ENCODE data around the gene RFX1. TPM values are rescaled to one million over a fixed set of nuclear protein-coding genes. Genes with fewer than 3 reads are reported as not detected.
"Not testable (repeated sequence)": the region's sequence is repeated elsewhere in the genome, so short reads cannot be mapped to it uniquely, and the experiment has no call there.

RFX1 gene
- total RNA-seq, 1 donor from 2014 or later: 1.7 TPM

GRCh38 chr19:13978351-13979243 is 27.5 kb downstream of the RFX1 start:
- DNase-seq: no peak

GRCh38 chr19:13977803-13978202 is 28.3 kb downstream of the RFX1 start:
- DNase-seq: no peak

- no peak for DNase-seq
Observed at GRCh38 chr19:13976446-13976845, 29.7 kb downstream of the RFX1 start.

- no peak for DNase-seq
Observed at GRCh38 chr19:13975870-13976269, 30.2 kb downstream of the RFX1 start.

GRCh38 chr19:13974073-13974472 is 32.0 kb downstream of the RFX1 start:
- DNase-seq: no peak

- DNase-seq: not testable (repeated sequence)
Observed at GRCh38 chr19:13973479-13973878, 32.6 kb downstream of the RFX1 start.

- DNase-seq: no peak
Observed at GRCh38 chr19:13972368-13973155, 33.6 kb downstream of the RFX1 start.

- not testable (repeated sequence) for DNase-seq
Observed at GRCh38 chr19:13971868-13972267, 34.3 kb downstream of the RFX1 start.

- DNase-seq: no peak
Observed at GRCh38 chr19:13969897-13970296, 36.2 kb downstream of the RFX1 start.

GRCh38 chr19:13968999-13969398 is 37.1 kb downstream of the RFX1 start:
- DNase-seq: no peak

- no peak for DNase-seq
Observed at GRCh38 chr19:13968383-13968935, 37.7 kb downstream of the RFX1 start.

- not testable (repeated sequence) for DNase-seq
Observed at GRCh38 chr19:13967206-13967605, 38.9 kb downstream of the RFX1 start.

GRCh38 chr19:13966684-13967128 is 39.4 kb downstream of the RFX1 start:
- DNase-seq: no peak

- DNase-seq: no peak
Observed at GRCh38 chr19:13965926-13966683, 40.0 kb downstream of the RFX1 start.

- no peak for DNase-seq
Observed at GRCh38 chr19:13965377-13965896, 40.7 kb downstream of the RFX1 start.

GRCh38 chr19:13964776-13965175 is 41.3 kb downstream of the RFX1 start:
- no peak for DNase-seq

GRCh38 chr19:13963603-13964105 is 42.5 kb downstream of the RFX1 start:
- no peak for DNase-seq

- no peak for DNase-seq
Observed at GRCh38 chr19:13962699-13963602, 43.2 kb downstream of the RFX1 start.

- no peak for DNase-seq
Observed at GRCh38 chr19:13961826-13962698, 44.1 kb downstream of the RFX1 start.

Measured in occipital lobe (tissue), 2 donors.